ENCODE data around the gene IFNL1. TPM values are rescaled to one million over a fixed set of nuclear protein-coding genes. Genes with fewer than 3 reads are reported as not detected.
"Not testable (repeated sequence)": the region's sequence is repeated elsewhere in the genome, so short reads cannot be mapped to it uniquely, and the experiment has no call there.

Gene IFNL1
- total RNA-seq, 1 experiment from 2014 or later = not detected

DNA sequence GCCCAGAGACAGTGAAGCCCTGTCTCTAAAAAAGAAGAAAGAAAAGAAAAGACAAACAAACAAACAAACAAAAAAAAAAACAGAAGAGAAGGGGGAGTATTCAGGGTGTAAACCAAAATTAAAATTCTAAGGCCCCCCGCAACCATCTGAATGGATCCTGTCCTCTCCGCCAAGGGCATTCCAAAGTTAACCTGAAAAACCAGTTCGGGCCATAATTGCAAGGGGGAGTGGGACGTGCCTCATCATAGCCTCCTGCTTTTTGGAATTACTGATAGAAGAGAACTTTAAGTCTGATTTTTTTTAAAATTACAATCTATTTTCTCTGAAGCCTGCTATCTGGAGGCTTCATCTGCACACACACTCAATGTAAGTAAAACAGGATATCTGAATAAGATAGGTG, 33.7 kb upstream of the IFNL1 start:
- ChIA-PET CTCF (interaction anchor here (0.6 kb wide), 1 partner anchor 72 kb away, joined by 4 read pairs; no protein-coding TSS in a partner anchor), POLR2A (no interaction called here)
- Mint-ChIP-seq H3K9me3 (ENCODE audit: unreplicated experiment) (no peaks in the 10 kb centered on the region), H3K27me3 (ENCODE audit: insufficient read depth, unreplicated experiment) (peaks cover 44% of the 10 kb centered on the region), H3K4me1 (ENCODE audit: insufficient read depth, unreplicated experiment) (no peaks in the 10 kb centered on the region), H3K36me3 (ENCODE audit: insufficient read depth, unreplicated experiment) (no peaks in the 10 kb centered on the region), H3K4me3 (ENCODE audit: unreplicated experiment) (no peak overlapping the region), H3K27ac (ENCODE audit: low read depth, unreplicated experiment) (no peak overlapping the region)
- DNase-seq (ENCODE audit: unreplicated experiment) = no peak
- no TSS peak for BruUV-seq (replicated peaks)
- TF ChIP-seq, protein P1, sequence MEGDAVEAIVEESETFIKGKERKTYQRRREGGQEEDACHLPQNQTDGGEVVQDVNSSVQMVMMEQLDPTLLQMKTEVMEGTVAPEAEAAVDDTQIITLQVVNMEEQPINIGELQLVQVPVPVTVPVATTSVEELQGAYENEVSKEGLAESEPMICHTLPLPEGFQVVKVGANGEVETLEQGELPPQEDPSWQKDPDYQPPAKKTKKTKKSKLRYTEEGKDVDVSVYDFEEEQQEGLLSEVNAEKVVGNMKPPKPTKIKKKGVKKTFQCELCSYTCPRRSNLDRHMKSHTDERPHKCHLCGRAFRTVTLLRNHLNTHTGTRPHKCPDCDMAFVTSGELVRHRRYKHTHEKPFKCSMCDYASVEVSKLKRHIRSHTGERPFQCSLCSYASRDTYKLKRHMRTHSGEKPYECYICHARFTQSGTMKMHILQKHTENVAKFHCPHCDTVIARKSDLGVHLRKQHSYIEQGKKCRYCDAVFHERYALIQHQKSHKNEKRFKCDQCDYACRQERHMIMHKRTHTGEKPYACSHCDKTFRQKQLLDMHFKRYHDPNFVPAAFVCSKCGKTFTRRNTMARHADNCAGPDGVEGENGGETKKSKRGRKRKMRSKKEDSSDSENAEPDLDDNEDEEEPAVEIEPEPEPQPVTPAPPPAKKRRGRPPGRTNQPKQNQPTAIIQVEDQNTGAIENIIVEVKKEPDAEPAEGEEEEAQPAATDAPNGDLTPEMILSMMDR (IDR thresholded peaks at IDR 0.05; ENCODE audit: unreplicated experiment) = no peak
- intact Hi-C loops (cut with micrococcal nuclease) = no loop called here

DNA sequence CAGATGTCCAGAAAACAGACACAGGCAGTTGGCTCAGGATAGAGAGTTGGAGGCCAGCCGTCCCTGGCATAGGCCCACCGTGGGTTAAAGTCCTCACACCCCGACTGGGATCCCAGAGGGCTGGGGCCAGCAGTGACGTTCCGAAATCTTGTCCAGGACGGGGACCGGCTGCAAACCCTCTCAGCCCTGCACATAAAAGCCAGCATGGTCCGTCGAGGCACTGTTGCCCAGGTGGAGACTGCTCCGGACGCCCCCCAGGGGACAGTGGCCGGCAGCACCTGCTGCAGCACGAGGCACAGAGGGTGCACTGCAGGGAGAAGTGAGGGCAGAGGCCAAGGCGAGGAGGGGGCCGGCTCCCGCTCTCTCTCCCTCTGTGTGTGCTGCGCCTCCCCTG, 32.3 kb upstream of the IFNL1 start:
- no peaks in the 10 kb centered on the region for H3K9me3 Mint-ChIP-seq (ENCODE audit: unreplicated experiment)
- ChIA-PET CTCF (no interaction called here), POLR2A (interaction anchor here (0.7 kb wide), 1 partner anchor 70 kb away, joined by 3 read pairs; no protein-coding TSS in a partner anchor)
- intact Hi-C loops (cut with micrococcal nuclease) = no loop called here
- DNase-seq (ENCODE audit: unreplicated experiment) = no peak
- BruUV-seq (replicated peaks) = no TSS peak
- TF ChIP-seq, protein P1 (IDR thresholded peaks at IDR 0.05; ENCODE audit: unreplicated experiment) = no peak
- H3K27me3 Mint-ChIP-seq (ENCODE audit: insufficient read depth, unreplicated experiment) = peaks cover 47% of the 10 kb centered on the region
- H3K4me3 Mint-ChIP-seq (ENCODE audit: unreplicated experiment) = no peak overlapping the region
- H3K36me3 Mint-ChIP-seq (ENCODE audit: insufficient read depth, unreplicated experiment) = no peaks in the 10 kb centered on the region
- no peaks in the 10 kb centered on the region for H3K4me1 Mint-ChIP-seq (ENCODE audit: insufficient read depth, unreplicated experiment)
- no peak overlapping the region for H3K27ac Mint-ChIP-seq (ENCODE audit: low read depth, unreplicated experiment)

DNA sequence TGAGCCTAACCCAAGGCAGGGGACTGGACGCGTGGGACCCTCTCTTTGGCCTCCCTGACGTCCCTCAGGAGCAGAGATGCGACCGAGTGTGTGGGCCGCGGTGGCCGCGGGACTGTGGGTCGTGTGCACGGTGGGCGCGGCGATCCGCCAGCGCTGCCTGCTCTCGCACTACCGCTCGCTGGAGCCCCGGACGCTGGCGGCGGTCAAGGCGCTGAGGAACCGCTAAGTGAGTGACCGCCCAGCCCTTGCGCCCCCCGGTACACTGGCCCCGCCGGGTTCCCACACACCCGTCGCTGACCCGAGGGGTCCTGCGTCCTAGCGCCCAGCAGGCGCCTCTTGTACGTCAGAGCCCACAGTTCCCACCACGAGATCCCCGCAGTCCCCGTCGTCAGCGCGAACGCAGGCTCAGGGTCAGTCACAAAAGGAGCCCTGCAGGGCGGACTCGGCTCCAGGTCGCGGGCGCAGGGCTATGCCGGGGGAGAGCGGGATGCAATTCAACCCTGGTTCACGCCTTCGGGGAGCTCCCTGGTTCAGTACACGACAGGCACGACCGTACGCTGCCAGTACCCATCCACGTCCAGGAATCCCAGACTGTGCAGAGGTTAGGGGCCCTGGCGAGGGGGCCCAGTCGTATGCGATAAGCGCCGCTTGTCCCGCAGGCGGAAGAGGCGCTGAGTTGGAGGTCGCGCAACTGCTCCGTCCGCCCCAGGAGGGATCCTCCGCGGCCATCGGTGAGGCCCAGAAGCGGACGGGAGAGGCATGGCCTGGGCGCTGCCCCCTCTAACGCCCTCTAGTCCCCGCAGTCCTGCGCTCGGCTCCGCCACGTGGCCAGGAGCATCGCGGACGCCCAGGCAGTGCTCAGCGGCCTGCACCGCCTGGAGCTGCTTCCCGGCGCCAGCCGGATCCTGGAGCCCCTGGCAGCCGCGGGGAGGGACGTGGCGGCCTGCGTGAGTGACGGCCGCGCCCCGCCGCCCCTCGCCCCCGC, 31.6 kb upstream of the IFNL1 start:
- Mint-ChIP-seq H3K4me3 (ENCODE audit: unreplicated experiment) (no peak overlapping the region), H3K4me1 (ENCODE audit: insufficient read depth, unreplicated experiment) (no peaks in the 10 kb centered on the region), H3K36me3 (ENCODE audit: insufficient read depth, unreplicated experiment) (no peaks in the 10 kb centered on the region), H3K9me3 (ENCODE audit: unreplicated experiment) (no peaks in the 10 kb centered on the region), H3K27me3 (ENCODE audit: insufficient read depth, unreplicated experiment) (peaks cover 47% of the 10 kb centered on the region), H3K27ac (ENCODE audit: low read depth, unreplicated experiment) (no peak overlapping the region)
- BruUV-seq (replicated peaks) = no TSS peak
- intact Hi-C loops (cut with micrococcal nuclease) = no loop called here
- POLR2A ChIA-PET = no interaction called here
- CTCF ChIA-PET = no interaction called here
- DNase-seq (ENCODE audit: unreplicated experiment) = no peak
- TF ChIP-seq, protein P1 (IDR thresholded peaks at IDR 0.05; ENCODE audit: unreplicated experiment) = no peak

GRCh38 chr19:39265321-39265916, 30.8 kb upstream of the IFNL1 start:
- no peak for DNase-seq (ENCODE audit: unreplicated experiment)
- Mint-ChIP-seq H3K9me3 (ENCODE audit: unreplicated experiment) (no peaks in the 10 kb centered on the region), H3K4me1 (ENCODE audit: insufficient read depth, unreplicated experiment) (no peaks in the 10 kb centered on the region), H3K27ac (ENCODE audit: low read depth, unreplicated experiment) (no peak overlapping the region), H3K27me3 (ENCODE audit: insufficient read depth, unreplicated experiment) (peaks cover 54% of the 10 kb centered on the region), H3K4me3 (ENCODE audit: unreplicated experiment) (no peak overlapping the region), H3K36me3 (ENCODE audit: insufficient read depth, unreplicated experiment) (no peaks in the 10 kb centered on the region)
- CTCF ChIA-PET = no interaction called here
- POLR2A ChIA-PET = no interaction called here
- TF ChIP-seq, protein P1 (IDR thresholded peaks at IDR 0.05; ENCODE audit: unreplicated experiment) = no peak
- BruUV-seq (replicated peaks) = no TSS peak
- intact Hi-C loops (cut with micrococcal nuclease) = no loop called here

- H3K36me3 Mint-ChIP-seq (ENCODE audit: insufficient read depth, unreplicated experiment); H3K27ac Mint-ChIP-seq (ENCODE audit: low read depth, unreplicated experiment); DNase-seq (ENCODE audit: unreplicated experiment); BruUV-seq (replicated peaks); H3K4me1 Mint-ChIP-seq (ENCODE audit: insufficient read depth, unreplicated experiment); H3K9me3 Mint-ChIP-seq (ENCODE audit: unreplicated experiment); CTCF ChIA-PET; H3K4me3 Mint-ChIP-seq (ENCODE audit: unreplicated experiment); intact Hi-C loops (cut with micrococcal nuclease); POLR2A ChIA-PET: not testable (repeated sequence)
- peaks cover 45% of the 10 kb centered on the region for H3K27me3 Mint-ChIP-seq (ENCODE audit: insufficient read depth, unreplicated experiment)
Measured at GRCh38 chr19:39268085-39268484, 28.1 kb upstream of the IFNL1 start, which contains the start of gene IFNL2. TSS of gene IFNL2 (plus strand) at chr19:39268396. CDS start at chr19:39268569, 173 bp downstream.

DNA sequence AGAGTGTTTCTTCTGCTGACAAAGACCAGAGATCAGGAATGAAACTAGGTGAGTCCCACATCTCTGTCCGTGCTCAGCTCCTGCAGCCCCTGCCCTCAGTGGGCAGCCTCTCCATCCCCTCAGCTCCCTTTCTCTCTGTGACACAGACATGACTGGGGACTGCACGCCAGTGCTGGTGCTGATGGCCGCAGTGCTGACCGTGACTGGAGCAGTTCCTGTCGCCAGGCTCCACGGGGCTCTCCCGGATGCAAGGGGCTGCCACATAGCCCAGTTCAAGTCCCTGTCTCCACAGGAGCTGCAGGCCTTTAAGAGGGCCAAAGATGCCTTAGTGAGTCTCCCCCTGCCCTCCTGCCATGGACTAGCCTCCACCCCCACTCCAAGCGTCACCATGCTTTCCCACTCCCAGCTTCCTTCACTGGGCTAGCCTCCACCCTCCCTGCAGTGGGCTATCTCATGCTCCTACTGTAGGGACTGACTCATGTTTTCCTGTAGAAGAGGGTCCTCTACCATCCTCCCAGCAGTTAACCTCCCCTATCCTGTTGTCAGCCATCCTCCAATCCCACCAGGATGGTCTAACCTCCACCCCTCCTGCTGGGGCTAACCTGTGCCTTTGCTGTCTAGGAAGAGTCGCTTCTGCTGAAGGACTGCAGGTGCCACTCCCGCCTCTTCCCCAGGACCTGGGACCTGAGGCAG, 27.5 kb upstream of the IFNL1 start:
- intact Hi-C loops (cut with micrococcal nuclease); H3K9me3 Mint-ChIP-seq (ENCODE audit: unreplicated experiment); POLR2A ChIA-PET; H3K36me3 Mint-ChIP-seq (ENCODE audit: insufficient read depth, unreplicated experiment); H3K4me3 Mint-ChIP-seq (ENCODE audit: unreplicated experiment); DNase-seq (ENCODE audit: unreplicated experiment); H3K27ac Mint-ChIP-seq (ENCODE audit: low read depth, unreplicated experiment); CTCF ChIA-PET; H3K4me1 Mint-ChIP-seq (ENCODE audit: insufficient read depth, unreplicated experiment); BruUV-seq (replicated peaks): not testable (repeated sequence)
- peaks cover 39% of the 10 kb centered on the region for H3K27me3 Mint-ChIP-seq (ENCODE audit: insufficient read depth, unreplicated experiment)
